Measurements from ENCODE around the gene PLBD1.

- TF ChIP-seq, protein P1, sequence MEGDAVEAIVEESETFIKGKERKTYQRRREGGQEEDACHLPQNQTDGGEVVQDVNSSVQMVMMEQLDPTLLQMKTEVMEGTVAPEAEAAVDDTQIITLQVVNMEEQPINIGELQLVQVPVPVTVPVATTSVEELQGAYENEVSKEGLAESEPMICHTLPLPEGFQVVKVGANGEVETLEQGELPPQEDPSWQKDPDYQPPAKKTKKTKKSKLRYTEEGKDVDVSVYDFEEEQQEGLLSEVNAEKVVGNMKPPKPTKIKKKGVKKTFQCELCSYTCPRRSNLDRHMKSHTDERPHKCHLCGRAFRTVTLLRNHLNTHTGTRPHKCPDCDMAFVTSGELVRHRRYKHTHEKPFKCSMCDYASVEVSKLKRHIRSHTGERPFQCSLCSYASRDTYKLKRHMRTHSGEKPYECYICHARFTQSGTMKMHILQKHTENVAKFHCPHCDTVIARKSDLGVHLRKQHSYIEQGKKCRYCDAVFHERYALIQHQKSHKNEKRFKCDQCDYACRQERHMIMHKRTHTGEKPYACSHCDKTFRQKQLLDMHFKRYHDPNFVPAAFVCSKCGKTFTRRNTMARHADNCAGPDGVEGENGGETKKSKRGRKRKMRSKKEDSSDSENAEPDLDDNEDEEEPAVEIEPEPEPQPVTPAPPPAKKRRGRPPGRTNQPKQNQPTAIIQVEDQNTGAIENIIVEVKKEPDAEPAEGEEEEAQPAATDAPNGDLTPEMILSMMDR (IDR thresholded peaks at IDR 0.05; ENCODE audit: insufficient read depth, low read length, poor library complexity, severe bottlenecking): no peak
- no peak for TF ChIP-seq EZH2phosphoT487 (conservative IDR thresholded peaks at IDR 0.05; ENCODE audit: low read length)
Observed at GRCh38 chr12:14571779-14572178, 4.1 kb upstream of the PLBD1 start.

Data from SU-DHL-6 (cell line).